SK-N-SH (cell line): Measurements from ENCODE around the gene MICB. TPM values are rescaled to one million over a fixed set of nuclear protein-coding genes. Genes with fewer than 3 reads are reported as not detected.

Source experiments
- CTCF ChIA-PET: fragments of 300-600, 350-600 bp; formaldehyde crosslinking; extraction: SDS; loops from one replicate; lab custom pipeline; 2021; lab: Yijun Ruan, JAX
- POLR2A ChIA-PET: fragments of 350-600 bp; sonication (Branson Sonifier 250); formaldehyde crosslinking; extraction: SDS; loops from one replicate; lab custom pipeline; 2020; ENCODE audit warnings: antibody characterized with exemption, inconsistent platforms; lab: Yijun Ruan, JAX
- DNase-seq: peaks from one replicate; pipeline ENCODE4 v3.0.0; 2012
- H2AFZ ChIP-seq: fragments of 200-600 bp; sonication (generic); 2 replicates; pipeline ENCODE4 v1.8.1; 2016; ENCODE audit warnings: antibody characterized with exemption, mild to moderate bottlenecking, low read depth
- H3F3A ChIP-seq: fragments of 200-600 bp; sonication (generic); replicated peaks from 2 replicates; pipeline ENCODE3; 2016; ENCODE audit warnings: antibody characterized with exemption, mild to moderate bottlenecking; ENCODE audit not compliant: insufficient read depth
- H3K27ac ChIP-seq, 2 experiments: fragments of 200-500 bp in 1 of 2; fragments of 200-600 bp in 1 of 2; sonication (Bioruptor generic) in 1 of 2; sonication (generic), shearing (Covaris generic) in 1 of 2; 2 replicates each; pipeline versions ENCODE4 v1.5.1 to v1.6.1; 2014 to 2016; ENCODE audit warnings: low read depth in 2 of 2, inconsistent platforms in 1 of 2, low read length in 1 of 2, mild to moderate bottlenecking in 1 of 2, mixed read lengths in 1 of 2
- H3K27me3 ChIP-seq: fragments of 200-600 bp; sonication (generic), shearing (Covaris generic); 2 replicates; pipeline ENCODE4 v1.6.1; 2016; ENCODE audit warnings: mixed run types; ENCODE audit not compliant: insufficient read depth
- H3K36me3 ChIP-seq, 2 experiments: fragments of 200-500 bp in 1 of 2; fragments of 200-600 bp in 1 of 2; sonication (Bioruptor generic) in 1 of 2; sonication (generic) in 1 of 2; replicated peaks in 1 of 2; 2 replicates each; pipeline versions ENCODE3 to v1.5.1; 2014 to 2016; ENCODE audit warnings: low read length in 1 of 2, mild to moderate bottlenecking in 1 of 2; ENCODE audit not compliant: insufficient read depth in 2 of 2, control insufficient read depth in 1 of 2
- H3K4me1 ChIP-seq, 2 experiments: fragments of 200-500 bp in 1 of 2; fragments of 200-600 bp in 1 of 2; sonication (Bioruptor generic) in 1 of 2; sonication (generic), shearing (Covaris generic) in 1 of 2; 2 replicates each; pipeline versions ENCODE4 v1.5.1 to v1.6.1; 2014 to 2016; ENCODE audit warnings: low read depth in 1 of 2, low read length in 1 of 2, mixed run types in 1 of 2; ENCODE audit not compliant: insufficient read depth in 2 of 2, control insufficient read depth in 1 of 2
- H3K4me2 ChIP-seq: fragments of 200-600 bp; sonication (generic), shearing (Covaris generic); 2 replicates; pipeline ENCODE4 v1.6.1; 2017; ENCODE audit warnings: mixed run types
- H3K4me3 ChIP-seq, 2 experiments: fragments of 200-500 bp in 1 of 2; fragments of 200-600 bp in 1 of 2; sonication (Bioruptor generic) in 1 of 2; sonication (generic), shearing (Covaris generic) in 1 of 2; 2 replicates each; pipeline versions ENCODE4 v1.5.1 to v1.8.1; 2014 to 2016; ENCODE audit warnings: low read depth in 2 of 2, inconsistent platforms in 1 of 2, low read length in 1 of 2, mild to moderate bottlenecking in 1 of 2, mixed read lengths in 1 of 2, moderate library complexity in 1 of 2
- H3K79me2 ChIP-seq: fragments of 200-600 bp; sonication (generic); 2 replicates; pipeline ENCODE4 v1.8.1; 2017; ENCODE audit warnings: mild to moderate bottlenecking; ENCODE audit not compliant: insufficient read depth
- H3K9ac ChIP-seq: fragments of 200-600 bp; sonication (generic); 2 replicates; pipeline ENCODE4 v1.6.1; 2017; ENCODE audit warnings: mixed run types
- H3K9me2 ChIP-seq: fragments of 200-600 bp; sonication (generic); 2 replicates; pipeline ENCODE4 v1.6.1; 2017; ENCODE audit warnings: mixed run types
- H3K9me3 ChIP-seq: fragments of 200-600 bp; sonication (generic); 2 replicates; pipeline ENCODE4 v1.6.1; 2017; ENCODE audit warnings: mixed run types, mild to moderate bottlenecking, moderate library complexity
- H4K20me1 ChIP-seq: fragments of 200-600 bp; sonication (generic); 2 replicates; pipeline ENCODE4 v1.6.1; 2017; ENCODE audit warnings: mild to moderate bottlenecking, mixed run types; ENCODE audit not compliant: insufficient read depth
- EZH2phosphoT487 ChIP-seq: fragments of 200-600 bp; sonication (generic); IDR thresholded peaks from 2 replicates; pipeline ENCODE4 v1.6.1; 2017; ENCODE audit warnings: low read depth, mixed run types, mild to moderate bottlenecking, antibody characterized with exemption, moderate library complexity, borderline replicate concordance
- FOXM1 ChIP-seq: IDR thresholded peaks from 2 replicates; pipeline ENCODE4 v1.4.0; 2012; ENCODE audit warnings: low read depth, mild to moderate bottlenecking
- GATA2 ChIP-seq: sonication (generic); formaldehyde crosslinking; IDR thresholded peaks from 2 replicates; pipeline ENCODE4 v1.5.0; 2020; ENCODE audit warnings: mild to moderate bottlenecking, missing genetic modification reagents
- MAX ChIP-seq: IDR thresholded peaks from 2 replicates; pipeline ENCODE4 v1.4.0; 2012; ENCODE audit warnings: low read depth
- MXI1 ChIP-seq: IDR thresholded peaks from 2 replicates; pipeline ENCODE4 v1.6.1; 2012; ENCODE audit warnings: mild to moderate bottlenecking, low read depth, low read length, improper control_type of control experiment
- NFIC ChIP-seq: IDR thresholded peaks from 2 replicates; pipeline ENCODE4 v1.4.0; 2012; ENCODE audit warnings: borderline replicate concordance
- NRF1 ChIP-seq: IDR thresholded peaks from 2 replicates; pipeline ENCODE4 v1.6.1; 2012; ENCODE audit warnings: low read depth, mild to moderate bottlenecking, low read length
- POLR2AphosphoS5 ChIP-seq: IDR thresholded peaks from 2 replicates; pipeline ENCODE4 v1.6.1; 2012; ENCODE audit warnings: low read depth, low read length
- SIN3A ChIP-seq: IDR thresholded peaks from 2 replicates; pipeline ENCODE4 v1.6.1; 2012; ENCODE audit warnings: low read depth, mild to moderate bottlenecking, low read length, moderate library complexity, borderline replicate concordance
- TAF1 ChIP-seq: IDR thresholded peaks from 2 replicates; pipeline ENCODE4 v1.6.1; 2012; ENCODE audit warnings: low read depth, mild to moderate bottlenecking, low read length, moderate library complexity, borderline replicate concordance
- WGBS: methylation state at CpG from one replicate; pipeline ENCODE4 v1.1.6; 2017; ENCODE audit warnings: low lambda C conversion rate; 5-methylcytosine and 5-hydroxymethylcytosine counted together
- polyA plus RNA-seq, 3 experiments: library from polyadenylated mRNA; depleted of rRNA; stranded (reverse); fragments of >200 nt; gene quantifications; 2 replicates each; pipeline ENCODE4 v1.2.3, GENCODE V29; 2012
- TF ChIP-seq, protein P1 (sequence below): fragments of 150-350 bp; IDR thresholded peaks from 2 replicates; pipeline ENCODE4 v1.6.1; 2017; ENCODE audit warnings: antibody characterized with exemption, low read length, low read depth, borderline replicate concordance
- TF ChIP-seq, protein P2 (sequence below): IDR thresholded peaks from 2 replicates; pipeline ENCODE4 v1.6.1; 2012; ENCODE audit warnings: mild to moderate bottlenecking, low read depth, low read length, moderate library complexity
- TF ChIP-seq, protein P3 (sequence below): fragments of 200-600 bp; sonication (generic); IDR thresholded peaks from 2 replicates; pipeline ENCODE4 v1.6.1; 2017; ENCODE audit warnings: antibody characterized with exemption, mild to moderate bottlenecking, moderate library complexity

The MICB gene
- polyA plus RNA-seq, 1 of the 3 experiments (the other 2 are of a cell fraction): 9.7 TPM

DNA sequence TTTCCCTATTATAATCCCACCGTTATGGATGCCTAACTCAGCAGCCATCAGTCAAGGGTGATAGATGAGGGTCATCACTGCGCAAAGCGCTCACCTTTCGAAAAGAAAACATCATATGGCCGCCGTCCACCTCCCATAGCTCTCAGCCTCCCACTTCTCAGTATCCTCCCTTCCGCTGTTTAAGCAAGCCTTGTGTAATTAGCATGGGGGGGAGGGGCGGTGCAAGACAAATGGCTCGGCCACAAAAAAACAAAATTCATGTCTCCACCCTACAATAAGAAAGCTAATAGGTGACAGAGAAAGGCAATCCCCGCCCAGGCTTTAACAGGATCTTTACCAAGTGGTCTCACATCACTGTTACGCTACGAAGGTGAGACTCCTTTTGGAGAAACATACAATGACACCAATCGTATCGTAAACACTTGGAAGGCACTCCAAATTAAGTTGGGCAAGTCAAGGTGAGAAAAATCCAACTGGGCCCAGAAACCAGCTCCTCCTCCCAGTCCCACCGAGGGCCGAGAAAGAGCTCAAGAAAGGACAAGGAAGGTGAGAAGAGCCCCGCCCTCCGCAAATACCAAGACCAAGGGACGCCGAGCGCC is 43.2 kb downstream of the MICB start:
- Histone ChIP-seq H2AFZ (no peak overlapping the region), H3K36me3 (peaks cover 29 to 40% of the 10 kb centered on the region in 2 experiments), H3K4me1 (peaks cover 15 to 25% of the 10 kb centered on the region in 2 experiments; a peak in 3 of 4 replicates), H3K27ac (peak overlapping the region; percentile 95 to 97), H3K4me2 (peak overlapping the region; percentile 87), H3K27me3 (no peaks in the 10 kb centered on the region), H3K9me3 (no peaks in the 10 kb centered on the region)
- peak; percentile 52 for DNase-seq
- TF ChIP-seq SIN3A: peak; percentile 52; the same call in 1 of the 2 replicates
- no peak for TF ChIP-seq NFIC
- TF ChIP-seq, protein P1, sequence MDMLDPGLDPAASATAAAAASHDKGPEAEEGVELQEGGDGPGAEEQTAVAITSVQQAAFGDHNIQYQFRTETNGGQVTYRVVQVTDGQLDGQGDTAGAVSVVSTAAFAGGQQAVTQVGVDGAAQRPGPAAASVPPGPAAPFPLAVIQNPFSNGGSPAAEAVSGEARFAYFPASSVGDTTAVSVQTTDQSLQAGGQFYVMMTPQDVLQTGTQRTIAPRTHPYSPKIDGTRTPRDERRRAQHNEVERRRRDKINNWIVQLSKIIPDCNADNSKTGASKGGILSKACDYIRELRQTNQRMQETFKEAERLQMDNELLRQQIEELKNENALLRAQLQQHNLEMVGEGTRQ: no peak
- no peak for TF ChIP-seq TAF1
- peak; percentile 30; the same call in 1 of the 2 replicates for TF ChIP-seq MXI1
- TF ChIP-seq, all 33 proteins: peak for 2
- Histone ChIP-seq H4K20me1 (peaks cover 49% of the 10 kb centered on the region), H3K4me3 (peak overlapping the region; percentile 74 to 91), H3F3A (peaks cover 4% of the 10 kb centered on the region), H3K79me2 (peaks cover 66% of the 10 kb centered on the region), H3K9me2 (no peaks in the 10 kb centered on the region), H3K9ac (peak overlapping the region; percentile 96)
- ChIA-PET CTCF (interaction anchor here (1.2 to 11.9 kb wide), 4 partner anchors 9 to 68 kb away, joined by 4 to 301 read pairs (median 5); partner anchors contain the start of gene NCR3), POLR2A (interaction anchor here (0.6 to 3.4 kb wide), 18 partner anchors 9 to 1431 kb away, joined by 3 to 12 read pairs (median 4); partner anchors contain the start of genes ABCF1, ABHD16A, BAG6 and PRRC2A)
- 2% methylated on average over 20 of the region's 21 CpGs for WGBS

- Histone ChIP-seq H3K27ac (peak within 1 kb of the TSS; percentile 95 to 97), H3K4me3 (peak within 1 kb of the TSS; percentile 74 to 91), H3K9me2 (no peaks in the 10 kb centered on the region), H3K79me2 (peaks cover 58% of the 10 kb centered on the region), H3K27me3 (no peaks in the 10 kb centered on the region), H3K4me2 (peak within 1 kb of the TSS; percentile 90), H3K9me3 (no peaks in the 10 kb centered on the region), H3K36me3 (peaks cover 22 to 33% of the 10 kb centered on the region in 2 experiments), H4K20me1 (peaks cover 41% of the 10 kb centered on the region), H3K9ac (peak within 1 kb of the TSS; percentile 96), H3F3A (peaks cover 7% of the 10 kb centered on the region), H3K4me1 (peaks cover 15 to 28% of the 10 kb centered on the region in 2 experiments; a peak in 3 of 4 replicates), H2AFZ (0 out of 2 replicates have a peak within 1 kb of the TSS, but pooled peaks have one; percentile 39)
- DNase-seq: peak; percentile 87
- under 1% methylated on average over 43 of the region's 43 CpGs for WGBS
- CTCF ChIA-PET: interaction anchor here (1.2 to 11.9 kb wide), 4 partner anchors 10 to 68 kb away, joined by 4 to 301 read pairs (median 5); partner anchors contain the start of gene NCR3
- POLR2A ChIA-PET: interaction anchor here (0.6 to 3.4 kb wide), 20 partner anchors 8 to 1430 kb away, joined by 3 to 12 read pairs (median 4); partner anchors contain the start of genes ABCF1, ABHD16A, BAG6 and PRRC2A
- TF ChIP-seq NFIC (0 out of 2 replicates have a peak, but pooled peaks have one; percentile 5), POLR2AphosphoS5 (peak; percentile 93), FOXM1 (no peak), MAX (peak; percentile 88), EZH2phosphoT487 (no peak), GATA2 (CRISPR knock-in tag) (no peak), TAF1 (peak; percentile 98), NRF1 (peak; percentile 87)
- TF ChIP-seq, protein P2, sequence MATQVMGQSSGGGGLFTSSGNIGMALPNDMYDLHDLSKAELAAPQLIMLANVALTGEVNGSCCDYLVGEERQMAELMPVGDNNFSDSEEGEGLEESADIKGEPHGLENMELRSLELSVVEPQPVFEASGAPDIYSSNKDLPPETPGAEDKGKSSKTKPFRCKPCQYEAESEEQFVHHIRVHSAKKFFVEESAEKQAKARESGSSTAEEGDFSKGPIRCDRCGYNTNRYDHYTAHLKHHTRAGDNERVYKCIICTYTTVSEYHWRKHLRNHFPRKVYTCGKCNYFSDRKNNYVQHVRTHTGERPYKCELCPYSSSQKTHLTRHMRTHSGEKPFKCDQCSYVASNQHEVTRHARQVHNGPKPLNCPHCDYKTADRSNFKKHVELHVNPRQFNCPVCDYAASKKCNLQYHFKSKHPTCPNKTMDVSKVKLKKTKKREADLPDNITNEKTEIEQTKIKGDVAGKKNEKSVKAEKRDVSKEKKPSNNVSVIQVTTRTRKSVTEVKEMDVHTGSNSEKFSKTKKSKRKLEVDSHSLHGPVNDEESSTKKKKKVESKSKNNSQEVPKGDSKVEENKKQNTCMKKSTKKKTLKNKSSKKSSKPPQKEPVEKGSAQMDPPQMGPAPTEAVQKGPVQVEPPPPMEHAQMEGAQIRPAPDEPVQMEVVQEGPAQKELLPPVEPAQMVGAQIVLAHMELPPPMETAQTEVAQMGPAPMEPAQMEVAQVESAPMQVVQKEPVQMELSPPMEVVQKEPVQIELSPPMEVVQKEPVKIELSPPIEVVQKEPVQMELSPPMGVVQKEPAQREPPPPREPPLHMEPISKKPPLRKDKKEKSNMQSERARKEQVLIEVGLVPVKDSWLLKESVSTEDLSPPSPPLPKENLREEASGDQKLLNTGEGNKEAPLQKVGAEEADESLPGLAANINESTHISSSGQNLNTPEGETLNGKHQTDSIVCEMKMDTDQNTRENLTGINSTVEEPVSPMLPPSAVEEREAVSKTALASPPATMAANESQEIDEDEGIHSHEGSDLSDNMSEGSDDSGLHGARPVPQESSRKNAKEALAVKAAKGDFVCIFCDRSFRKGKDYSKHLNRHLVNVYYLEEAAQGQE: peak; percentile 76
- TF ChIP-seq, protein P3, sequence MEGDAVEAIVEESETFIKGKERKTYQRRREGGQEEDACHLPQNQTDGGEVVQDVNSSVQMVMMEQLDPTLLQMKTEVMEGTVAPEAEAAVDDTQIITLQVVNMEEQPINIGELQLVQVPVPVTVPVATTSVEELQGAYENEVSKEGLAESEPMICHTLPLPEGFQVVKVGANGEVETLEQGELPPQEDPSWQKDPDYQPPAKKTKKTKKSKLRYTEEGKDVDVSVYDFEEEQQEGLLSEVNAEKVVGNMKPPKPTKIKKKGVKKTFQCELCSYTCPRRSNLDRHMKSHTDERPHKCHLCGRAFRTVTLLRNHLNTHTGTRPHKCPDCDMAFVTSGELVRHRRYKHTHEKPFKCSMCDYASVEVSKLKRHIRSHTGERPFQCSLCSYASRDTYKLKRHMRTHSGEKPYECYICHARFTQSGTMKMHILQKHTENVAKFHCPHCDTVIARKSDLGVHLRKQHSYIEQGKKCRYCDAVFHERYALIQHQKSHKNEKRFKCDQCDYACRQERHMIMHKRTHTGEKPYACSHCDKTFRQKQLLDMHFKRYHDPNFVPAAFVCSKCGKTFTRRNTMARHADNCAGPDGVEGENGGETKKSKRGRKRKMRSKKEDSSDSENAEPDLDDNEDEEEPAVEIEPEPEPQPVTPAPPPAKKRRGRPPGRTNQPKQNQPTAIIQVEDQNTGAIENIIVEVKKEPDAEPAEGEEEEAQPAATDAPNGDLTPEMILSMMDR: no peak
These were observed 43.9 kb downstream of the MICB start, which contains the start of gene DDX39B for GRCh38 chr6:31541658-31542521. Gene DDX39B, minus strand, starts transcription at chr6:31542003. Its CDS starts 1,471 bp downstream, at chr6:31540532.
